Endothelial cell of umbilical vein (primary cell): ENCODE data around the gene KIAA0753. TPM values are rescaled to one million over a fixed set of nuclear protein-coding genes. Genes with fewer than 3 reads are reported as not detected.
A peak's percentile ranks its signal among the peaks of the same experiment; 100 is the strongest.

Experiments
- BruUV-seq: library from RNA; stranded (reverse); fragments of 400-500 nt; replicated peaks from 2 replicates; lab custom pipeline; 2021; lab: Mats Ljungman, UMichigan
- CTCF ChIA-PET: fragments of 300-600, 350-600 bp; sonication (Branson Sonifier 250); formaldehyde crosslinking; loops from one replicate; lab custom pipeline; 2021; ENCODE audit warnings: antibody characterized with exemption, inconsistent platforms; lab: Charles Lee
- POLR2A ChIA-PET: fragments of 300-600, 350-600 bp; sonication (Branson Sonifier 250); formaldehyde crosslinking; loops from one replicate; lab custom pipeline; 2021; ENCODE audit warnings: antibody characterized with exemption, inconsistent platforms; lab: Charles Lee
- DNase-seq: peaks from one replicate; pipeline ENCODE4 v3.0.0-alpha.2; 2011; ENCODE audit warnings: low read depth, low spot score
- FAIRE-seq: peaks from 2 replicates; lab custom pipeline; 2011; peaks lifted over from hg19 to GRCh38; lab: Jason Lieb, UNC
- H2AFZ ChIP-seq: 2 replicates; pipeline ENCODE4 v1.6.0; 2012; ENCODE audit warnings: low read depth, low read length, control low read depth, inconsistent platforms
- H3K27ac ChIP-seq: 2 replicates; pipeline ENCODE4 v1.5.1; 2011; ENCODE audit warnings: low read depth, mild to moderate bottlenecking, control low read depth, low read length, moderate library complexity; ENCODE audit not compliant: insufficient read depth
- H3K27me3 ChIP-seq, 2 experiments: 2 replicates each; pipeline versions ENCODE4 v1.6.0 to v1.6.1; 2011; ENCODE audit warnings: low read length in 2 of 2, mixed read lengths in 1 of 2; ENCODE audit not compliant: control insufficient read depth in 2 of 2, insufficient read depth in 2 of 2
- H3K36me3 ChIP-seq, 2 experiments: 2 replicates in 1 of 2; 3 replicates in 1 of 2; pipeline ENCODE4 v1.5.1; 2011; ENCODE audit warnings: low read length in 2 of 2, mild to moderate bottlenecking in 1 of 2, moderate library complexity in 1 of 2; ENCODE audit not compliant: control insufficient read depth in 2 of 2, insufficient read depth in 2 of 2; ENCODE audit errors: extremely low read depth in 1 of 2
- H3K4me1 ChIP-seq: 3 replicates; pipeline ENCODE4 v1.5.1; 2011; ENCODE audit warnings: mild to moderate bottlenecking, low read length; ENCODE audit not compliant: control insufficient read depth, insufficient read depth; ENCODE audit errors: extremely low read depth
- H3K4me2 ChIP-seq: 2 replicates; pipeline ENCODE4 v1.6.1; 2011; ENCODE audit warnings: low read length, control low read depth, mixed read lengths; ENCODE audit not compliant: insufficient read depth
- H3K4me3 ChIP-seq, 3 experiments: fragments of 200-600 bp in 1 of 3; sonication (generic), shearing (Covaris generic) in 1 of 3; replicated peaks in 1 of 3; 2 replicates each; pipeline ENCODE4 v1.5.1; 2011 to 2016; ENCODE audit warnings: control low read depth in 3 of 3, low read length in 3 of 3, mild to moderate bottlenecking in 2 of 3, inconsistent platforms in 1 of 3, low read depth in 1 of 3, moderate library complexity in 1 of 3; ENCODE audit not compliant: insufficient read depth in 1 of 3
- H3K79me2 ChIP-seq: 2 replicates; pipeline ENCODE4 v1.6.0; 2012; ENCODE audit warnings: low read length, inconsistent platforms; ENCODE audit not compliant: control insufficient read depth, insufficient read depth
- H3K9ac ChIP-seq: replicated peaks from 2 replicates; pipeline ENCODE3; 2011; ENCODE audit warnings: low read length, control low read depth; ENCODE audit not compliant: insufficient read depth; ENCODE audit errors: extremely low read depth
- H3K9me1 ChIP-seq: replicated peaks from 3 replicates; pipeline ENCODE4 v1.6.0; 2011; ENCODE audit warnings: mild to moderate bottlenecking, low read length; ENCODE audit not compliant: control insufficient read depth, insufficient read depth; ENCODE audit errors: extremely low read depth
- H3K9me3 ChIP-seq: replicated peaks from 2 replicates; pipeline ENCODE4 v1.5.1; 2012; ENCODE audit warnings: low read length, inconsistent platforms; ENCODE audit not compliant: control insufficient read depth, insufficient read depth
- H4K20me1 ChIP-seq: replicated peaks from 2 replicates; pipeline ENCODE3; 2011; ENCODE audit warnings: mild to moderate bottlenecking, low read length; ENCODE audit not compliant: control insufficient read depth, insufficient read depth; ENCODE audit errors: extremely low read depth
- FOS ChIP-seq: IDR thresholded peaks from 2 replicates; pipeline ENCODE4 v1.6.1; 2011; ENCODE audit warnings: mild to moderate bottlenecking, low read length, moderate library complexity, borderline replicate concordance; ENCODE audit not compliant: insufficient read depth
- MYC ChIP-seq: IDR thresholded peaks from one replicate; pipeline ENCODE4 v1.6.1; 2011; ENCODE audit warnings: mild to moderate bottlenecking, low read depth, low read length
- POLR2A ChIP-seq: IDR thresholded peaks from 2 replicates; pipeline ENCODE4 v1.6.1; 2012; ENCODE audit warnings: low read depth, mild to moderate bottlenecking, control low read depth, low read length
- dilution Hi-C: fragments of 300-500 bp; cut with MboI; formaldehyde crosslinking; loops from one replicate; pipeline ENCODE4 v1.15.0; 2019; ENCODE audit warnings: low sequenced_read_pairs; ENCODE audit not compliant: extremely low pct_ligation_motif_present
- intact Hi-C: fragments of 100-400 bp; cut with micrococcal nuclease; formaldehyde crosslinking; loops from one replicate; pipeline ENCODE4 v1.10.0; 2022
- polyA plus RNA-seq, 4 experiments: library from polyadenylated mRNA; depleted of rRNA in 3 of 4; stranded (reverse) in 3 of 4; unstranded in 1 of 4; fragments of >200 nt; gene quantifications; 2 replicates each; pipeline versions ENCODE4 v1.2.1 to v1.2.3, GENCODE V29; 2011 to 2012; ENCODE audit warnings: missing spikeins in 1 of 4
- total RNA-seq: library from RNA; stranded (reverse); gene quantifications from 2 replicates; pipeline ENCODE4 v1.2.3, GENCODE V29; 2021
- TF ChIP-seq, protein P1 (sequence below), 2 donors: IDR thresholded peaks; 1 replicate in 1 of 2; 2 replicates in 1 of 2; pipeline ENCODE4 v1.5.1; 2011; ENCODE audit warnings: low read length in 2 of 2, mild to moderate bottlenecking in 2 of 2, moderate library complexity in 2 of 2, control low read depth in 1 of 2, inconsistent platforms in 1 of 2, low read depth in 1 of 2; ENCODE audit not compliant: insufficient read depth in 1 of 2; ENCODE audit errors: extremely low read depth in 1 of 2

The KIAA0753 gene
- total and polyA plus RNA-seq, 2 donors (not counting 3 experiments of a cell fraction or from before 2014, with no cell fraction given), result 5.3 to 23.9 TPM

DNA sequence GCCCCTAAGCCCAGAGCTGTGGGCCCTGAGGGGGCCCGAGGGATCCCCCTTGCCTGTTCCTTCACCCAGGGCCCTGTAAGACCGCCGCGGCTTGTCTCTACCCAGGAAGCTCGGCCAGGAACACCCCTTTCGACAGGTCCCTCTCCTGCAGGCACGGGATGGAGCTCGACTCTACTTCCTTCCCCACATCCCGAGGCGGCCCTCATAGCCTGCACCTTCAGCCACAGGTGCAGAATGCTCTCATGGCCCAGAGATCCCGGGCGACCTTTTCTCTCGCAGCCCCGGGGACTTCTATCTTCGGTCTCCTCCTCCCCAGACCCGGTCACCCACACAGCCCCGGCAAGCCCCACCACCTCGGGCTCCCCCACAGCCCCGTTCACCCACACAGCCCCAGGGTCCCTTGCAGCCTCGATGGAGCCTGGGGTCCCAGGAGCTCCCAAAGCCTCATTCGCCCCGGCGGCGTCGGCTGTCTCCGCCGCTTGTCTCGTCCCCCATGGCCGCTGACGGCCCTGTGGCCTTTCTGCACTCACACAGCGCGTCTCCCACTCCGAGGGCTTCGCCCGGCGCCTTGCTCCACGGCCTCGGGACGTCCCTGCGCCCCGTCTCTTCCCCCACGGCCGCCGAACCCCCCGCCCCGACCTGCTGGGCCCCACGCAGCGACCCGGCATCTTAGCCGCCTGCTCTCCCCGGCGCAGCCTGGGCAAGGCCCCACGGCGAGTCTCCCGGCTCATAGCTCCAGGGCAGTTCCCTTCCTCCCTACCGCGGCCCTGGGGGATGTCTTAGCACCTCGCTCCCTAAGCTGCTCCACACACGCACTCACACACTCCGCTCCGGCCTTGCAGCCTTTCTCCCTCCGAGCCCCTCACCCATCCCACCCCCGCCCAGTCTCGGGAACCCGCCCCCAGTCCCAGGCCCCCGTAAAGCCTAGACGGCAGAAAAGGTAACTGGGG, 650 bp downstream of the KIAA0753 start:
- TF ChIP-seq FOS, result no peak
- TF ChIP-seq MYC, result no peak
- TF ChIP-seq POLR2A, result no peak
- TF ChIP-seq, protein P1, sequence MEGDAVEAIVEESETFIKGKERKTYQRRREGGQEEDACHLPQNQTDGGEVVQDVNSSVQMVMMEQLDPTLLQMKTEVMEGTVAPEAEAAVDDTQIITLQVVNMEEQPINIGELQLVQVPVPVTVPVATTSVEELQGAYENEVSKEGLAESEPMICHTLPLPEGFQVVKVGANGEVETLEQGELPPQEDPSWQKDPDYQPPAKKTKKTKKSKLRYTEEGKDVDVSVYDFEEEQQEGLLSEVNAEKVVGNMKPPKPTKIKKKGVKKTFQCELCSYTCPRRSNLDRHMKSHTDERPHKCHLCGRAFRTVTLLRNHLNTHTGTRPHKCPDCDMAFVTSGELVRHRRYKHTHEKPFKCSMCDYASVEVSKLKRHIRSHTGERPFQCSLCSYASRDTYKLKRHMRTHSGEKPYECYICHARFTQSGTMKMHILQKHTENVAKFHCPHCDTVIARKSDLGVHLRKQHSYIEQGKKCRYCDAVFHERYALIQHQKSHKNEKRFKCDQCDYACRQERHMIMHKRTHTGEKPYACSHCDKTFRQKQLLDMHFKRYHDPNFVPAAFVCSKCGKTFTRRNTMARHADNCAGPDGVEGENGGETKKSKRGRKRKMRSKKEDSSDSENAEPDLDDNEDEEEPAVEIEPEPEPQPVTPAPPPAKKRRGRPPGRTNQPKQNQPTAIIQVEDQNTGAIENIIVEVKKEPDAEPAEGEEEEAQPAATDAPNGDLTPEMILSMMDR (IDR thresholded peaks at IDR 0.05; ENCODE audit: extremely low read depth in 1 of 2, insufficient read depth in 1 of 2, low read depth in 1 of 2, low read length in 2 of 2), result no peak
- H3K36me3 ChIP-seq, result peaks cover 5% of the 10 kb centered on the region in 2 experiments
- peak overlapping the region; percentile 91 for H3K4me2 ChIP-seq
- H2AFZ ChIP-seq, result peak overlapping the region; percentile 99
- H3K9me1 ChIP-seq, result no peaks in the 10 kb centered on the region
- CTCF ChIA-PET, result interaction anchor here (1.0 to 5.2 kb wide), 3 partner anchors 13 to 193 kb away, joined by 3 to 38 read pairs (median 3); no protein-coding TSS in a partner anchor
- FAIRE-seq (no peak), DNase-seq (peak; percentile 7)
- peak overlapping the region; percentile 68 for H3K9ac ChIP-seq
- no peaks in the 10 kb centered on the region for H3K27me3 ChIP-seq
- BruUV-seq, result no TSS peak
- POLR2A ChIA-PET, result no interaction called here
- peak overlapping the region; percentile 44 to 86 (median 70) for H3K4me3 ChIP-seq
- dilution Hi-C loops (no loop called here), intact Hi-C loops (loop anchor here (1.0 to 10.0 kb wide), 5 partner anchors 11 to 1055 kb away; partner anchors contain the start of genes C17orf100, MED31 and NLRP1)
- peak overlapping the region; percentile 83 for H3K27ac ChIP-seq
- peaks cover 33% of the 10 kb centered on the region for H3K79me2 ChIP-seq
- no peaks in the 10 kb centered on the region for H4K20me1 ChIP-seq
- H3K9me3 ChIP-seq, result no peaks in the 10 kb centered on the region
- peaks cover 15% of the 10 kb centered on the region for H3K4me1 ChIP-seq
